ENCODE results near the gene PLAU. TPM values are rescaled to one million over a fixed set of nuclear protein-coding genes. Genes with fewer than 3 reads are reported as not detected.

PLAU gene
- total and polyA plus RNA-seq, 2 donors (not counting 3 experiments of a cell fraction or from before 2014, with no cell fraction given), result 23.6 to 34.9 TPM

DNA sequence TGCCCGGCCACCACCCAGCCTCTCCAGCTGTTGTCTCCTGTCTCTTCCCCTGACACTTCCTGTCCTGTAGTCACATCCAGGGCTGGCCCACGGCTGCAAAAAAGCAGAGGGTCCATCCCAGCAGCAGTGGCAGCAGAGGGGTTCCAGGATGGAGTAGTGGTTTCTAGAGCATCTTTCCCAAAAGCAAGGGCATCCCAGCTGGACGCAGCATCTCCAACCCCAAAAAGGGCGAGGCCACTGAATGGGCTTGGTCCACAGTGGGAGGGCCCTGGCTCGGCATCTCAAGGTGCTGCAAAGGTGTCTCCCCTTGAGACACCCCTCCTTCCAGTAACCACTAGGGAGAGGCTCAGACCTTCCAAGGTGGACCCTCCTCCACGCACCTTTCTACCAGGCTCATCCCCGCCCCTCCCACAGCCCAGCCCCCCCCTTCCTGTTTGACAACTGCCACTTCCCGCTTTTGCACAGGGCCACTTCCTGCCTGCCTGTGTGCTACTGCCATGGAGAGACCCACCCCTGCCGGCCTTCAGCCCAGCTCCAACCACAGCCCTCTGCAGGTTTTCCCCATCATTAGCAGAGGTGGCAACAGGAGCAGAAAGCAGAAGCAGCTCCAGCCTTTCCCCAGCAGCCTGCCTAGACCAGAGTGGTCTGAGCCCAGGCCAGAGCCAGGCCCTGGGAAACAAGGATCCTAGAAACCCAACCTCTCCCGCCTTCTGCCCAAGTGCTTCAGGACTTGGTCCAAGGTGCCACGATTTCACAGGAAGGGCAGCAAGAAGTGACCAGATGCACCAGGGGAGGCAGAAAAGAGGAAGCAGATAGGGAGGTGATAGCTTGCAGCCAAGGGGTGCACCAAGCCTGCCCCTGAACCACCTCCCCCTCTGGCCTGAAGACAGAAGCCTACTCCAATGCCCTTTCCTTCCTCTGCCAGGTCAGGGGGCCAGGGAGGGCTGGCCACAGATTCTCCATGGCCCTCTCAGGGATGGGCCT, 45.2 kb upstream of the PLAU start:
- BruUV-seq (replicated peaks), result no TSS peak
- H3K9me3 ChIP-seq (replicated peaks; ENCODE audit: control insufficient read depth, insufficient read depth, low read length), result no peaks in the 10 kb centered on the region
- TF ChIP-seq POLR2AphosphoS5 (IDR thresholded peaks at IDR 0.05; ENCODE audit: insufficient read depth, low read depth, low read length), result no peak
- TF ChIP-seq EZH2 (IDR thresholded peaks at IDR 0.05; ENCODE audit: borderline replicate concordance, low read depth, low read length, severe bottlenecking), result no peak
- TF ChIP-seq POLR2A (IDR thresholded peaks at IDR 0.05; ENCODE audit: low read depth, low read length), result no peak
- TF ChIP-seq, protein P1, sequence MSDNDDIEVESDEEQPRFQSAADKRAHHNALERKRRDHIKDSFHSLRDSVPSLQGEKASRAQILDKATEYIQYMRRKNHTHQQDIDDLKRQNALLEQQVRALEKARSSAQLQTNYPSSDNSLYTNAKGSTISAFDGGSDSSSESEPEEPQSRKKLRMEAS (IDR thresholded peaks at IDR 0.05; ENCODE audit: insufficient read depth, insufficient read length), result no peak
- no peak for TF ChIP-seq FOS (IDR thresholded peaks at IDR 0.05; ENCODE audit: borderline replicate concordance, insufficient read depth, low read length)
- no peak for TF ChIP-seq JUN (IDR thresholded peaks at IDR 0.05; ENCODE audit: borderline replicate concordance, insufficient read depth, insufficient read length, low read depth)
- no peak for TF ChIP-seq MYC (IDR thresholded peaks at IDR 0.05; ENCODE audit: low read depth, low read length)
- no peak for TF ChIP-seq GATA2 (IDR thresholded peaks at IDR 0.05; ENCODE audit: insufficient read depth, insufficient read length, low read depth, low read length)
- no peaks in the 10 kb centered on the region for H3K27me3 ChIP-seq (ENCODE audit: control insufficient read depth in 2 of 2, insufficient read depth in 2 of 2, low read length in 2 of 2)
- intact Hi-C loops (cut with micrococcal nuclease), result no loop called here
- FAIRE-seq, result peak; percentile 82
- no peak overlapping the region for H3K9ac ChIP-seq (replicated peaks; ENCODE audit: extremely low read depth, insufficient read depth, low read length)
- H3K36me3 ChIP-seq (ENCODE audit: control insufficient read depth in 2 of 2, extremely low read depth in 1 of 2, insufficient read depth in 2 of 2, low read length in 2 of 2), result peaks cover 0 to 10% of the 10 kb centered on the region in 2 experiments
- H3K79me2 ChIP-seq (ENCODE audit: control insufficient read depth, insufficient read depth, low read length), result no peaks in the 10 kb centered on the region
- no peak overlapping the region for H3K27ac ChIP-seq (ENCODE audit: insufficient read depth, low read depth, low read length)
- no peak overlapping the region for H3K4me2 ChIP-seq (ENCODE audit: insufficient read depth, low read length)
- no peak for DNase-seq (ENCODE audit: low read depth, low spot score)
- H3K9me1 ChIP-seq (replicated peaks; ENCODE audit: control insufficient read depth, extremely low read depth, insufficient read depth, low read length), result no peaks in the 10 kb centered on the region
- no peaks in the 10 kb centered on the region for H4K20me1 ChIP-seq (replicated peaks; ENCODE audit: control insufficient read depth, extremely low read depth, insufficient read depth, low read length)
- no peak overlapping the region for H2AFZ ChIP-seq (ENCODE audit: low read depth, low read length)
- CTCF ChIA-PET, result interaction anchor here (0.8 to 2.1 kb wide), 9 partner anchors 10 to 22 kb away, joined by 3 to 8 read pairs (median 3); no protein-coding TSS in a partner anchor
- H3K4me3 ChIP-seq (replicated peaks in 1 of 3; ENCODE audit: insufficient read depth in 1 of 3, low read depth in 1 of 3, low read length in 3 of 3), result no peak overlapping the region
- POLR2A ChIA-PET, result no interaction called here
- dilution Hi-C loops (cut with MboI; ENCODE audit: extremely low pct_ligation_motif_present, low sequenced_read_pairs), result no loop called here
- peaks cover 14% of the 10 kb centered on the region for H3K4me1 ChIP-seq (ENCODE audit: control insufficient read depth, extremely low read depth, insufficient read depth, low read length)
